Amygdala (tissue), 56 donors: ENCODE measurements around the gene TNFSF8.

ENCODE experiments used
- DNase-seq, 56 donors: peaks; one replicate each; lab custom pipeline; 2025; lab: John Stamatoyannopoulos, UW

Gene TNFSF8

DNA sequence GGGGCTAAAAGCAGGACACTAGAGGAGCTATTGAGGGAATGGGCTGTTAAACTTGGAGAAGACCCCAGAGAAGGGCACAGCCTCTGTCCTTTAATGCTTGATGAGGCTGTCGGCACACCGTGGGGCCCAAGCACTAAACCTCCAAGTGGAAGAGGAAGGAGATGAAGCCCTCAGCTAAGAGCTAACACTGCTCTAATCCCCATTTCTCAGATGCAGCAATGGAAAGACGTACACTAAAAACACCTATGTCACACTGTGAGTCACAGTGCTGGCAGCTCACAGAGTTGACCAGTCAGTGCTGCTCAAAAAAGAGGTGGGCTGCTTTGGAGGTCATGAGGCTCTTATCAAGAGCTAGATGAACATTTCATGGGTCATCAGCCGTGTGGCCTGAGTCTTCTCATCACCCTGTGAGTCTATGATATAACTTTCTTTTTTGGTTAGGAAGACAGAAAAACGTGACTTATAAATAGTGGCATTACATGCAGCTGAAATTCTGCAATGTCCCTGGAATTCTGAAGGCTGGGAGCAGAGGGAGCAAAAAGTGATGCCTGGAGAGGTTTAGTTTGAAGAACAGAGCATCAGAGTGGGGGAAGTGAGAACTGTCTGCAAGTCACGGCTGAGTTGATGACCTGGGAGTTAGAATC lies 21.5 kb downstream of the TNFSF8 start:
- no peak for DNase-seq

DNA sequence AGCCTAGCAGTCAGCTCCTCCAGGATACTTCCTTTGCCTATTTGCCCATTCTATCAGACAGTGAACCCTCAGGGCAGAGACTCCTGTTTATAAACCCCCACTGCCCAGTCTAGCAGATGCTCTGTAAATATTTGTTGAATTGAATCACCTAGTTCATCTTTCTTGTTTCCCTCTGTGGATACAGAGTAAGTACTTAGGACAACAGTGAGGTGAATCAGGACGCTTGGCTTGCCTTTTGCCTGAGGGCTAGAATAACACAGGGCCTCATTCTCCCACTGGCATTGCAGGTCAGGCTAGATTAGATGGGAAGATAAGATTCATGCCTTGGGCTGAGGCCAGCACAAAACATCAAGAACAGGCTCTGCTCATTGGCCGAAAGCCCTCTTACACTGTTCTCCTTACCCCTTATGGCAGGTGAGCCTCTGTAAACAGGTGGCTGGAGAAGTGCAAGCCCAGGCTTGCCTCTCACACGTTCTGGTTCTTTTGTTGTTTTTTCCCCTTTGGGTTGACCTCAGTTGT lies 22.2 kb downstream of the TNFSF8 start:
- DNase-seq = no peak

DNA sequence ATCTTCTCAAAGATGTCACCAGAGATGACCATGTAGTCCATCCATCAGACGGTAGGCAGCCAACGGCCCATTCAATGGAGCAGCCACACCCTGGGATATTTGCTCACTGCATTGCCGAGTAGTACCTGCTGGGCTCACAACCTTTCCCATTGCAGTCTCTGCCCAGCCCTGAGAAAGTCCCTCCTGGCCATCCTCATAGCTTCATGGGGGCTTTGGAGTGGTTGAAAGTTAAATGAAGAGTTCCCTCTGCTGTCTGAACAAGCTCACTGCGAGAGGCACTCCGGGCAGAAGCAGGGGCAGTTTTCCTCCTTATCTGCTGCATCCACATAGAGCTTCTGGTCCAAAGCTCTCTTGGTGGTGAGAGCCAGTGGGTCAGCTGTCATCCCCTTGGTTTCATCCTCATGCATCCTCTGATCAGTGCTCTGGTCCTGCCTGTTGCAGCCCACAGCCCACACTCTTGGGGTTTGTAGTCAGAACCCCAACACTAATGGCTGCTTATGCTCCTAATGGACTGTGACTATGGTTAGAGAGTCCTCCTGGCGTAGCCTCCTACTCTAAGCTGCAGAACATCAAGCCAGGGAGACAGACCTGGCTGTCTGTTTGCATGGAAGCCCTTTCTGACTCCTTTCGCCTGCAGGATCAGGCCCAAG lies 23.3 kb downstream of the TNFSF8 start:
- peak in 6 of 56 donors; percentile 5 to 40 (median 8) for DNase-seq

DNA sequence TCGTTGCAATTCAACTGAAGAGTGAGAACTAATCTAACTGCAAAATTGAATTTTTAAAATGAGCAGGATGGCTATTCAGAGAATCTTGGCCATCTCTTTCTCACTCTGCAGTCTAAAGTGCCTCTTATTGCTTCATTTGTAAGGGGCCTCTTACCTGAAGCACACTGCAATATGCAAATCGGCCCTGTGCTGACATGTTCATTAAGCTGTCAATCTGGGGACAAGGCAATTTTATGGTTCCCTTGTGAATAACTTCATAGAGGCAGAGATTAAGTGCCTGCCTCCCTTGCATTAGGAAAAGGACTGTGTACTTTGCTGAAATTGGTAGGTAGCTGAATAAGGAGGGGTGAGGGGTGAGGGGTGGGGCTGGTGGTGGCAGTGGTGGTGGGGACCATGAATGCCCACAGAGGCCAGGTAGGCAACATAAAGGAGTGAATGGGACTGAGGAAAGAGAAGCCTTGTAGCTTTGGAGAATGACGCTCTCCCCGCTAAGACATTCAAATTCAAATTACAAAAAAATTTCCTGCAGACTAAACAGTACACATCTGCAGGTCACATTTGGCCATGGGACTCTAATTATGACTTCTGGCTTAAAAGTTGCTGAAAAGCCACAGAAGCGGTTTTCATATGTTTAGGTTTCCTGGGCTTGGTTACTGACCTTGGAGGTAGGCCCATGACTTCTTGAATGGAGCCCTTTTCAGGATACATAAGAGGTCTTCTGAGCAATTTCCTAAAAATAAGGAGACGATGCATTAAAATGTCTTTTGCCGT lies 25.0 kb downstream of the TNFSF8 start:
- DNase-seq = no peak

DNA sequence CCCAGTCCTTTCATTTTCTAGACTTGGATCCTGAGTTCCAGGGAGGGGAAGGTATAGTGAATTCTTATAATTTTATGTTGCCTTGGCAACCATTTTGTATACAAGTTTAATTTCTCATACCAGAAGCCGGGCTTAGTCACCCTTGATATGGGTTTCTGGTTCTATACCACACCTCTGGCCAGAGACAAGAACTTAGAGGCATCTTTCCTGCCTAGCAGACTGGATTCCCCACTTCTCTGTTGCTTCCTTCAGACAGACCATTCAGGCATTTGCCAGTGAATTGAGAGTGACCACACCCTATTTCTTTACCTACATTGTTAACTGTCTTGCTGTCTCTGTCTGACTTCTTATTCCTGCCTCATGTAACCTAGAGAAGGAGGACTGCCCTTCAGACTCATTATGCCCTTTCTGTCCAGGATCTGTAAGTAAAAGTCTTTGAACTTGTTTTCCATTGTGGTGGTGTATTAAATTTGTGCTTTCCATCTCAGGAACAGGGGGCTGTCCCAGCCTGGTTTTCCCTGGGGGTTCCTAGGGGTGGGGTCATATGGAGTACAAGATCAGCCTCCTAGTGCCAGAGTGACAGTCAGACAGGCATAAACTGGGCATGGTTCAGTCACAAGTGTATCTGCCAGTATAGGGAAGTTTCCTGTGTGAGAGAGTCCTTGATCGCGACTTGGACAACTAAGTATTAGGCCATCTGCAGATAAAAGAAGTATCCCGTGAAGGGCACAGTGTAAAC lies 27.4 kb downstream of the TNFSF8 start:
- DNase-seq = no peak

DNA sequence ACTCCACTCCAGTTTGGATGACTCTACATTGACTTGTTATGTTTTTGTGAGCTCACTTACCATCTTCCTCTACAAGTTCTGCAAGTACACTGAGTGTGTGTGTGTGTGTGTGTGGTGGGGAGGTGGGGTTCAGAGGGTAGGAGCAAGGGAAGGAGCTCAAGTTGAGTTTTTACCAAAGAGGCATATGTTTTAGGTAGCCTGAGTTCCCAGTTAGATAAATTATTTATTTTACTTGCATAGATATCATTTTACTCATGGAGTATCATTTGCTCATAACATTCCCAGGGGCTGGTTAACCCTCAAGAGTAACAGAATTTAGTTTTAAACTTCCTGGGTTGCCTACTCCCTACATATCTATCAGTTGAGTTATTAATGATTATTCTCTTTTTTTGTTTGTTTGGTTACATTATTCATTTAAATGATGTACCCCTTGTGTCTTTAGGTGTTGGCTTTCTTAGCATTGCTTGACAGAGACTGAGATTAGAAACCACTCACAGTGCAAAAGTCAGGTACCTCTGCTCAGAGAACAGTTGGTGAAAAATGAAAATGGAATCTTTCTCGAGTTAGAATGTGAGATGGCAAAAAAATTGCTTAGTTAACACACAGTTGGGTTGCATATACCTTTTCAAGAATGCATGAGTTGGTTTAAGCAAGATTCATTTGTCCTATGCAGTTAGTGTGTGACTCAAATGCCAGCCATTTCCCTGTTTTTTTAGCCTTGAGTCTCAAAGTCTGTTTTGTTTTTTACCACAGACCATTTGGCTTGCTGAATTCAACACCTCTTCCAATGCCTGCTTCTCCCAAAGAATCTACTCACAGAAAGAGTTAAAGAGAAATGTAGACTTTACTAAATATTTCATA lies 29.2 kb downstream of the TNFSF8 start:
- no peak for DNase-seq

DNA sequence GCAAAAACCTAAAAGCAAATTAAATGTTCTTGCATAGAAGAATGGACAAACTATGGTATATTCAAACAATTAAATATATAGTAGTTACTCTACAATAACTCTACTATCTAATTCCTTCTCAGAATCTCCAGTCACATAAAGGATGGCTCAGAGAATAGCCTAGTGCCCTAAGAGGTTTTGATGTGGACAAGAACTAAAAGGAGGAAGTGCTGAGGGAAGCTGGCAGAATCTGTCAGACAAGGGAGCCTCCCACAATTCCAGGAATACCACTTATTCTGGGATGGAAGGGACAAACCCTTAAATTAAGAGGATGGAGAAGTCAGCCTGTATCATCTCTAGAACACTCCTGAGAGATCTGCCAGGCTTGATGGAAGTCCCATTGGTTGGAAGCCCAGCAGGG lies 30.4 kb downstream of the TNFSF8 start:
- no peak for DNase-seq

DNA sequence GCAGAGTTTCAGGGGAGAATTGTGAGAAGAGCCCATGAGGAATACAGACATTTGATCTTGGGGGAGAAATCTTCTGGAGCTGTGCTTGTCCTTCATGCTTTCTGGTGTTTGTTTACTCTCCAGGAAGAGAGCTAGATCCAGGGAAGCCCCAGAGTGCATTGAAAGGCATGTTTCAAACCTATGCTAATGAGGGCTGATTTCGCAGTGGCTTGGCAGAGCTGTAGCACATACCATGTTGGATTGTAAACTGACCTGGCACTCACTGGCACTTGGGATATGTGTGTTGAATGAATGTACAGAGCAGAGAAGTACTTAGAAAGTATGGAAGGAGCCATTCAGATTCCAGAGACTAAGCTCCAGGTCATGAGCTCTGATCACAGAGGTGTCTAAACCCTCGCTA lies 30.9 kb downstream of the TNFSF8 start:
- no peak for DNase-seq

DNA sequence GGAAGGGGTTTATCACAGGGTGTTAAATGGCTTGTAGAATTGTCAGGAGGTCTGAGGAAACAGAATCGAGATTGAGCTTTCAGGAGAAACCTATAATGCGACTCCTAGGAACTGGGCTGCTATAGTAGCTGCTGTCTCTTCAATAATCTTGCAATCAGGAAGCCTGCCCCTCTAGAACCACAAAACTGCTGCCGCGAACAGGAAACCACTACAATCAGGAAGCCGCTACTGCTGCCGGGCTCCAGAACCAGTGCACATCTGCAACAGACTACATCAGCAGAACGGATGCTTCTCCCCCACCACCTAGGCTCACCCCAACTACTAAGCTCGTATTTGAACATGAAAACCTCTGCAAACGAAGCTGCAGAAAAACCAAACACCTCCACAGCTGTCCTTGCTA lies 31.6 kb downstream of the TNFSF8 start:
- peak in 8 of 56 donors; percentile 2 to 42 (median 8) for DNase-seq

DNA sequence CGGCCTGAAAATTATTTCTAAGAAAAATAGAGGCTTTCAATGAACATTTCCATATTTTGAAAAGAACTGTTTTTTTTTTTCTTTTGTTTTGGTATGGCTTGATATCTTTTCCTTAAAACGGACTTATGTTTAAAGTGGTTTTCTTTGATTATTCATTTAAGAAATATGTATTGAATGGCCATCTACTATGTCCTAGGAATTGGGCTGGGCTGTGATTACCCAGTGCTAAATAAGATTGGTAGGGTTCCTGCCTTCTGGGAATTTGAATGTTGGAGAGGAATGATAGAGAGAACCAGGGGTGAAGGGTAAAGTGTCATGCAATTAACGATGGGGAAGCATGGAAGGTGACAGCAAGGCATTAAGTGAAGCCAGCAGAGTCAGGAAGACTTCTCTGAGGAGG lies 33.2 kb downstream of the TNFSF8 start:
- no peak for DNase-seq

DNA sequence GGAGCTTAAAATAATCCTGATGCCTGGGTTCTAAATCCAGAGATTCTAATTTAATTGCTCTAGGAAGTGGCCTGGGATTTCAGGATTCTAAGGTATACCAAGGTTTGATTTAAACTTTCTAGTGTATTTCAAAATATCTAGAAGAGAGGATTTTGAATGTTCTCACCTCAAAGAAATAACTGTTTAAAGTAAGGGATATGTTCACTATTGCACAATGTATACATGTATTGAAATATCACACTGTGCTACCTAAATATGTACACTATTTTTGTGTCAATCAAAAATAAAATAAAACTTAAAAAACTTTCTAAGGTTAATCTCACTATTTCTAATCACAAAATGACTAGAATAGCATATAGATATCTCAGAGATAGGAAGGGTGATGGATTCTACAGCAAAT lies 34.0 kb downstream of the TNFSF8 start:
- no peak for DNase-seq

DNA sequence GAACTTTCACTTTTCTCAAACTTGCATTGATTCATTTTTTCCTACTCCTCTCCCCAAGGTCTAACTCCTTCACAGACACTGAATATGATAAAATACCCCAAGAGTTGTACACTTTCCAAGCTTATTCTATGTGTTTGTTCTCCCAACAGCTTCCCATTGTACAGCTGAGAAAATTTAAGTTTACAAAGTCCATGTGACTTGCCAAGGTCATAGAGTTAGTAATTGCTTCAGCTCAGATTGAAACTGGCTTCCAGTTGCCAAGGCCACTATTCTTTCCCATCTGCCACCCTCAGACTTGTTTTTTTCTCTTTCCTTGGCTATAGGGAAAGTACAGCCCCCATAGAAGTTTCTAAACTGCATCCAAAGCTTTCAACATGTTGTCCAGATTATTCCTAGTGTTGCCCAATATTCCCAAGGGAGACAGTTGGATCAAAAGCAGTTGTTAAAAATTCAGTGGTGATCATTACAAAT lies 34.8 kb downstream of the TNFSF8 start:
- DNase-seq = no peak

DNA sequence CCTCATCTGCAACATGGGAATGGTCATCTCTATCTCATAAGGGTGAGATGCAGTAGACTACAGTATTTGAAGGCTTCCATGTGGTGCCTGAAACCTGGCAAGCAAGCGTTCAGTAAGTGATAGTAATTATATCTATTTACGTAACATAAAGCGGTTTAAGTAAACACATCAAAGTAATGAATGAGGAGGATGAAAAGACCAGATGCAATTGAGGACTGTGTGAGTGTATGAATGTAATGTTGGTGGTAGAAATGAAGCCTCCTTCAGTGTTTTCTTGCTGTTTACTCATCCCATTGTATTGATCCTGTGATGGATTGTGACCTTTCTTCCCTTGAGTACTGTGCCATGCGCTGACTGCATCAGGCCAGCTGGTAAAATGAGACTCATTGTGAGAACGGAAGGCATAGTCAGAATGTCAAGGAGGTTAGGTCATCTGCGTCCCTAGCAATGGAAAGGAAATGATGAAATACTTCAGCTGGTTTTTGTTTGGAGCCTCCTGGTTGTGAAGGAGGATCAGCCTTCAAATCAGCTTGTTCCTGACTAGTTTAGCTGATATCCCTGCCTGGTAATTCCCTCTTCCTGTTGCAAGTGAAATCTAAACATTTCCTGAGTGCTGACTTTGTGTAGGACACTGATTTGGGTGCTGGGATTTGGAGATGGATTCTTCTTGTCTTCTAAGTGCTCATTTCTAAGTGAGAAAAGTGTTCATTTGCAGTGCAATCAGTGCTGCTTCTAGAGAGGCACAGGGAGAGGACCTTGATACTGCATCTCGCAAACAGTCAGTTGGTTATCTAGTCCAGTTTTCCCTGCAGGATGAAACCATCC lies 35.6 kb downstream of the TNFSF8 start:
- peak in 1 of 56 donors; percentile 3 for DNase-seq

DNA sequence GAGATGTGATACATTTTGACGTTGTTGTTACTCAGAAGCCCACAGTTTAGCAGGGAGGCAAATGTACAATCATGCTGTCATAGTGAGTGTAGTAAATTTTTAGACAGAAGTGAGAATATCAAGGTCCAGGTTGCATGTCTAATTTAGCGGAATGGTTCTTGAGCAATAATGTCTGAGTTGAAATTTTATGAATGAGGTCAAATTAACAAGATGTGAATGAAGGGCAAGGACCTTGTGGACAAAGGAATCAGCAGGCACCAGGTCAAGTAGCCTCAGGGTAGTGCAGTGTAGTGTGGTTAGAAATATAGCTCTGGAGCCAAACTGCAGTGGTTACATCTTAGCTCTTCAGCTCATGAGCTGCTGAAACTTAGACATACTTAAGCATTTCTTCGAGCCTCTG lies 36.2 kb downstream of the TNFSF8 start:
- DNase-seq = no peak

DNA sequence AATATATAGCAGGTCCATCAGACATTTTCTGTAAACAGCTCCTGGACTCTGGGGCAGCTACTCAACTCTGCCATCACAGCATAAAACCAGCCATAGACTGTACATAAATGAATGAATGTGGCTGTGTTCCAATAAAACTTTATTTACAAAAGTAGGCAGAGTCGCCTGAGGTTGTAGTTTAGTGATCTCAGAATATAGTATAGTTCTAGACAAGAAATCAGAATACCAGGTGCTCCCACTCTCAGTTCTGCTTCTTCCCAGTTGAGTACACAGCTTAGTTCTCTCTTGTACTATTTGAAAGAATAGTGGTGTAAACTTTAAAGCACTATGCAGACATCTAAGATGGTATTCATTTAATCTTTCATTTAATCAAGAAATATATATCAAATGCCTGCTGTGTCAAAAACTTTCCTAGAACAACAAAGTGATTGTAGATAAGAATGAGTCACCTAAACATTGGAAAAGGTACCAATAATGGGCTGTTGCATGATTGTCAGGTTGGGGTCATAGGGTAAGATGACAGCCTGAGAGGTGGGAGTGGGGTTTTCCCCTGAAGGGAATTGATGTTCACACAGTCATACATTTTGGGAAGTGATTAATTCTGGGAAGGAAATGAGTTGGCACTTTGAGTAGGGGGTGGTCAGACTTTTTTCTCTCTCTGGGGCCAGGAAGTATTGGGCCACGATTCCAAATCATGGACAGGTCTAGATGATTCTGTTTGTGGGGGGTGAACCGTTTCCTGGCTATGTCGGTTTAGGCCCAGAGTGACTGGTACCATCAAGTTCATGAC lies 37.0 kb downstream of the TNFSF8 start:
- no peak for DNase-seq

DNA sequence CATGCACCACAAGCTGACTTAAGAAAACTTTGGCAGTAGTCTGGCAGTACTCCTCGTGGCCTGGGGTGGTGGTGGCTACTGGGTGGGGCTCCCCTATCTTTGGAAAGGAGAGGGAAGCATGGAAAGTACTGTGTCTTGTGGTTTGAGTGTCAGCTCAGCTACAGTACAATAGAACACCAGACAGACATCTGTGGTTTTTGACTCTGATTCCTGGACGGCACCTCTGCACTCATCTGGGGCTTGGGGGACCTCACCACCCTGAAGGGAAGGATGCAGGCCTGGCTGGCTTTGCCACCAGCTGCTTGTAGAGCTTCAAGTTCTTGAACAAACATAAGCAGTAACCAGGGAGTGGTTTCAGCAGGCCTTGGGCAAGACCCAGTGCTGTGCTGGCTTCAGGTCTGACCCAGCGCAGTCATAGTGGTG lies 40.6 kb downstream of the TNFSF8 start:
- no peak for DNase-seq

DNA sequence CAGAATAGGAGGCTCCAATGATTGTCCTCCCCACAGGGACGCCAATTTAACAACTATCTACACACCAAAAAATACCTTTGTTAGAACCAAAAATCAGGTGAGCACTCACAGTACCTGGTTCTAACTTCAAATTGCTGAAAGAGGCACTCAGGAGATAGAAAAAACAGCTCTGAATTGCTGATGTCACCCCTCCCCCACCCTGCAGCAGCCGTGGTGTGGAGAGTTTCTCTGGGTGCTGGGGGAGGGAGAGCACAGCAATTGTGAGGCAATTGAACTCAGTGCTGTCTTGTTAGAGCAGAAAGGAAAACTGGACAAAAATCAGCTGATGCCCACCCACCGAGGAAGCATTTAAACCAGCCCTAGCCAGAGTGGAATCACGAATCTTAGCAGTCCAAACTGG lies 41.8 kb downstream of the TNFSF8 start:
- DNase-seq = no peak

DNA sequence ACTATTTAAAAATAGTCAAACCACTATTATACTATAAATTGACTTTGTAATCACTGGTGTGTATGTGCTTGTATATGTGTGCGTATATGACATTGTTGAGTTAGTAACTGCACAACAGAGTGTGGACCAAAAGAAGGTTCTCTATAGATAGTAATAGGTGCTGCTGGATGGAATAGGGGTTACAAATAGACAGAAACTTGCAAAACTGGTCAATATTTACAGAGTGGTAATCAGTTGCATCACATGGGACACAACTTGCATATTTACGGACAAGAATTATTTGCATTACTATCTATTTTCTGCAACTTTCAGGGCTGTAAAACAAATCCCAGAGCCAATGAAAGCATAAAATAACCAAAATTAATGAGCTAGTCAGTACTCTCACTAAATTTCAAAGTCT lies 42.4 kb downstream of the TNFSF8 start:
- DNase-seq = no peak
